OCI-LY7 (cell line): Measurements from ENCODE around the gene COL6A3. TPM values are rescaled to one million over a fixed set of nuclear protein-coding genes. Genes with fewer than 3 reads are reported as not detected.

Source experiments
- BruUV-seq: library from RNA; stranded (reverse); fragments of 400-500 nt; replicated peaks from 2 replicates; lab custom pipeline; 2021; lab: Mats Ljungman, UMichigan
- CTCF ChIA-PET: fragments of 300-600 bp; sonication (Branson Sonifier 250); formaldehyde crosslinking; loops from one replicate; lab custom pipeline; 2022; ENCODE audit warnings: antibody characterized with exemption; ENCODE audit not compliant: unreplicated experiment; lab: Charles Lee
- POLR2A ChIA-PET: fragments of 300-600 bp; sonication (Branson Sonifier 250); formaldehyde crosslinking; loops from one replicate; lab custom pipeline; 2022; ENCODE audit warnings: antibody characterized with exemption; lab: Charles Lee
- DNase-seq: peaks from one replicate; pipeline ENCODE4 v3.0.0-alpha.2; 2015; ENCODE audit warnings: low spot score
- H2AFZ ChIP-seq: fragments of 200-600 bp; sonication (generic), shearing (Covaris generic); 2 replicates; pipeline ENCODE4 v1.6.1; 2014; ENCODE audit warnings: mild to moderate bottlenecking, antibody characterized with exemption, low read length, moderate library complexity
- H3K27ac ChIP-seq: fragments of 200-600 bp; sonication (generic); 2 replicates; pipeline ENCODE4 v1.5.1; 2014; ENCODE audit warnings: mixed run types, low read depth, mild to moderate bottlenecking, moderate library complexity, low read length, inconsistent platforms; ENCODE audit not compliant: poor library complexity, severe bottlenecking
- H3K36me3 ChIP-seq: fragments of 200-600 bp; sonication (generic); 2 replicates; pipeline ENCODE4 v1.6.1; 2014; ENCODE audit warnings: mild to moderate bottlenecking, antibody characterized with exemption, low read length, moderate library complexity, mixed read lengths; ENCODE audit not compliant: insufficient read depth
- H3K4me1 ChIP-seq: fragments of 200-600 bp; sonication (generic); 2 replicates; pipeline ENCODE4 v1.5.1; 2014; ENCODE audit warnings: mild to moderate bottlenecking, low read length; ENCODE audit not compliant: insufficient read depth, poor library complexity, severe bottlenecking
- H3K4me2 ChIP-seq: fragments of 200-600 bp; sonication (generic); 2 replicates; pipeline ENCODE4 v1.6.1; 2014; ENCODE audit warnings: mild to moderate bottlenecking, low read length
- H3K4me3 ChIP-seq: fragments of 200-600 bp; sonication (generic); 2 replicates; pipeline ENCODE4 v1.5.1; 2014; ENCODE audit warnings: mild to moderate bottlenecking, low read depth, low read length; ENCODE audit not compliant: poor library complexity, severe bottlenecking
- H3K79me2 ChIP-seq: fragments of 200-600 bp; sonication (generic); 2 replicates; pipeline ENCODE4 v1.6.1; 2016; ENCODE audit warnings: low read depth, mild to moderate bottlenecking, low read length, moderate library complexity, mixed read lengths; ENCODE audit not compliant: insufficient read depth
- H3K9me2 ChIP-seq: fragments of 200-600 bp; sonication (generic); 2 replicates; pipeline ENCODE4 v1.6.1; 2016; ENCODE audit warnings: mild to moderate bottlenecking, low read length, mixed read lengths; ENCODE audit not compliant: insufficient read depth
- H3K9me3 ChIP-seq: fragments of 200-600 bp; sonication (generic); 2 replicates; pipeline ENCODE4 v1.6.1; 2014; ENCODE audit warnings: mild to moderate bottlenecking, mixed run types, low read length, mixed read lengths
- H4K20me1 ChIP-seq: fragments of 200-600 bp; sonication (generic); 2 replicates; pipeline ENCODE4 v1.6.1; 2014; ENCODE audit warnings: mild to moderate bottlenecking, antibody characterized with exemption, low read length, moderate library complexity, mixed read lengths; ENCODE audit not compliant: insufficient read depth
- CTCF ChIP-seq: fragments of 200-600 bp; sonication (generic); conservative IDR thresholded peaks from 2 replicates; pipeline ENCODE4 v1.5.1; 2014; ENCODE audit warnings: mild to moderate bottlenecking, antibody characterized with exemption, low read length, moderate library complexity, mixed read lengths
- EZH2phosphoT487 ChIP-seq: fragments of 200-600 bp; sonication (generic); IDR thresholded peaks from 2 replicates; pipeline ENCODE4 v1.6.1; 2018; ENCODE audit warnings: low read depth, borderline replicate concordance, mild to moderate bottlenecking, mixed run types, antibody characterized with exemption, low read length, moderate library complexity, mixed read lengths
- intact Hi-C: fragments of 100-400 bp; cut with micrococcal nuclease; formaldehyde crosslinking; loops from one replicate; pipeline ENCODE4 v1.10.0; 2022; ENCODE audit not compliant: unreplicated experiment
- total RNA-seq, 2 experiments: library from RNA; depleted of rRNA in 1 of 2; stranded (reverse); fragments of >200 nt in 1 of 2; shearing (Covaris generic) in 1 of 2; gene quantifications; 2 replicates each; pipeline ENCODE4 v1.2.3, GENCODE V29; 2014 to 2022

Gene COL6A3
- total RNA-seq, 2 experiments from 2014 or later: not detected

DNA sequence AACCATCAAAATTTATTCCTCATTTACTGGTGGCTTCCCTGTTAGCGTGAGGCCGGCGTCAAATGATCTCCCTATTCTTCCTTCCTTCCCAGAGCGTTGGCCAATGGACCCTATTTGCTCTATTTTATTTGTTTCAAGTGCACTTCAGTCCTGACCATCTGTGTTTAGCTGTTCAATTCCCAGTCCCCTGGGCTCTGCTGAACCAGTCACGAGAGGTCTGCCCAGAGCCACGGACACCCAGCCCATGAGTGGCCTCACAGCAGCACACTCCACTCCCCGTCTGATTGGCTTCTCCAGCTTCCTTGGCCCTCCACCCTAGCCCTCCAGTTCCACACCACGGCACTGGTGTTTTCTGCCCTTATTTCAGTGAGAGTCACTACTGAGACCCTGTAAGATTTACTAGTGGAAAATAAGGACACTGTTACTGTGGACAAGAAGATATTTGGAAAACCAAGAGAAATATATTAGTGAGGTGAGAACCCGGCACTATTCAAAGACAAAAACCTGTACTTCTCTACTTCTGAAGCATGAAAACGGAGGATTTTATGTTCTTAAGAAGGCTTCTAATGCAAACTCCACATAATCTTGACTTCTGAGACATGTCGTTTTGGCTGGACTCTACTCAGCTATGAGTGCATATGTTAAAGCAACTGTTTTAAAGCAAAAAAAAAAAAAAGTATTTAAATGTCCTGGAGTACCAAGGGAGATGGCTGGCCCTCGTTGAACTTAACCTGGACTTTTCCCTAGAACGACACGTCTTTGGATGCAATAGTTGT is 86.6 kb downstream of the COL6A3 start:
- Histone ChIP-seq H3K27ac (no peak overlapping the region), H3K4me1 (no peaks in the 10 kb centered on the region), H3K4me2 (no peak overlapping the region), H3K4me3 (no peak overlapping the region), H2AFZ (no peak overlapping the region), H3K36me3 (no peaks in the 10 kb centered on the region), H3K9me2 (no peaks in the 10 kb centered on the region), H4K20me1 (no peaks in the 10 kb centered on the region), H3K79me2 (no peaks in the 10 kb centered on the region), H3K9me3 (no peaks in the 10 kb centered on the region)
- ChIA-PET POLR2A (interaction anchor here (0.7 kb wide), 1 partner anchor 1952 kb away, joined by 3 read pairs; no protein-coding TSS in a partner anchor), CTCF (no interaction called here)
- no TSS peak for BruUV-seq
- intact Hi-C loops: no loop called here
- TF ChIP-seq EZH2phosphoT487 (no peak), CTCF (no peak)
- DNase-seq: no peak

DNA sequence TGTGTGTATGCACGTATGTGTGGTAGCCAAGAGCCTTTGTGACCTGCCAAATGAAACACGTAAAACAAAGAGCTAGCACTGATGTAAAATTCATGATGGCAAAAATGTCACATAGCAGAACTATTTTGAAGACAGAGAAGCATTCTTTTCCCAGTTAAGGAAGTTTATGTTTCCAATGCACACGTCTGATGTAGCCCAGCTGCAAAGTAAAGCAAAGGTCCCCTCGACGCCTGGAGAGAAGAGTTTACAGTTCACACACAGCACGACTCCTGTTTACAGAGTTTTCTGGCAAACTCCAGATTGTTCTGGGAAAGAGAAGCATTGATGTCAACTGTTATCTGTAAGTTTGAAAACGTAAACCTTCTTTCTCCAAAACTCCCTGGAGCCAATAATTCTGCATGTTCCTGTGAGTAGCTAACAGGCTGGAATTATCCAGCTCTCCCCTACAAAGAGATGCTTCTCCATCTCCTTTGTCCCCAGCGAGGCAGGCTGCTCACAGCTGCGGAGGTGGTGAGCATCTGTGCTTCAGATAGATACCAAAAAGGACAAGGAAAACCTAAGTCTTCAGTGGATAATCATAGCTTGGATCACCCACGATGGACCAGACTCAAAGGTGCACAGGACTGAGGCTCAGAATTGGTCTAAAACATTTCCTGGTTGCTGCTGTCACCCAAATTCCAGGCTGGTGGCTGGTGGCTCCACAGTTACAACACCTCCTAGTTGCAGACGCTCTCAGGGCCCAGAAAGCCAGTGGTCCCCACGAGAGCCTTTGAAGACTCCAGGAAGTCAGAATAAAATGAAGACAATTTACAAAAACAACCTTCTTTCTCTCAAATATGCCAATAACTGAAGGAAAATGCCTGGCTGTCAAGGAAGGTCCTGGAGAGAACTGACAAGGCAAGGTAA is 87.4 kb downstream of the COL6A3 start:
- H2AFZ ChIP-seq: no peak overlapping the region
- DNase-seq: no peak
- H3K36me3 ChIP-seq: no peaks in the 10 kb centered on the region
- intact Hi-C loops: no loop called here
- BruUV-seq: no TSS peak
- ChIA-PET POLR2A (interaction anchor here (0.7 kb wide), 1 partner anchor 1951 kb away, joined by 3 read pairs; no protein-coding TSS in a partner anchor), CTCF (no interaction called here)
- H3K9me2 ChIP-seq: no peaks in the 10 kb centered on the region
- no peak overlapping the region for H3K4me3 ChIP-seq
- H3K4me1 ChIP-seq: no peaks in the 10 kb centered on the region
- no peak for TF ChIP-seq EZH2phosphoT487
- H3K9me3 ChIP-seq: no peaks in the 10 kb centered on the region
- no peaks in the 10 kb centered on the region for H3K79me2 ChIP-seq
- H3K4me2 ChIP-seq: no peak overlapping the region
- H3K27ac ChIP-seq: no peak overlapping the region
- H4K20me1 ChIP-seq: no peaks in the 10 kb centered on the region

- CTCF ChIA-PET: no interaction called here
- Histone ChIP-seq H4K20me1 (no peaks in the 10 kb centered on the region), H3K9me3 (no peaks in the 10 kb centered on the region), H3K79me2 (no peaks in the 10 kb centered on the region), H3K4me1 (no peaks in the 10 kb centered on the region), H3K4me3 (no peak overlapping the region), H3K4me2 (no peak overlapping the region), H3K9me2 (no peaks in the 10 kb centered on the region), H2AFZ (no peak overlapping the region), H3K27ac (no peak overlapping the region), H3K36me3 (no peaks in the 10 kb centered on the region)
- no peak for TF ChIP-seq CTCF
- no peak for TF ChIP-seq EZH2phosphoT487
- POLR2A ChIA-PET: no interaction called here
- no peak for DNase-seq
- no TSS peak for BruUV-seq
- intact Hi-C loops: no loop called here
Measured at GRCh38 chr2:237324837-237325236, 89.1 kb downstream of the COL6A3 start.
